Mammary epithelial cell (primary cell): ENCODE results near the gene AIPL1.

Source experiments
- EZH2 ChIP-seq: IDR thresholded peaks from 2 replicates; pipeline ENCODE4 v1.6.1; 2012; ENCODE audit warnings: low read length, inconsistent platforms, borderline replicate concordance
- TF ChIP-seq, protein P1 (sequence below), 2 donors: IDR thresholded peaks in 1 of 2; conservative IDR thresholded peaks in 1 of 2; 2 replicates each; pipeline ENCODE4 v1.5.1; 2011 to 2012; ENCODE audit warnings: inconsistent platforms in 2 of 2, low read length in 2 of 2, mild to moderate bottlenecking in 2 of 2, control low read depth in 1 of 2, low read depth in 1 of 2; ENCODE audit not compliant: insufficient read depth in 1 of 2; ENCODE audit errors: extremely low read depth in 1 of 2

DNA sequence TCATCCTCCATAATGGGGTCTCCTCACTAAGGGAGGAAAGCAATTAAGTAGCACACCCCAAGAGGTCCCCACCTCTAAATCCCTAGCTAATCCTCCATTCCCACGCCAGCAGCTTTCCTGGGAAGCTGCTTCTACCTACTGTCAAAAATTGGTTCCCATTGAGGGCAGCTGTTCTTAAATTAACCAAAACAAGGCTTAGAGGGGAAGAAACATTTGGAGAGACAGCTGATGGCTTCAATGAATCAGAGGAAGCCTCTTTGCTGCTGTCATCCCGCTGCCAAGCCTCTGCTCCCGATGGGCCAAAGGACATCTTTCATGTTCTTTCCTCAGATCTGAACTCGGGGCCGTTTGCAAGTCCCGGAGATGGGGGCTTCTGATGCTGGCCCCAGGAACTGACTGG lies 26.6 kb downstream of the AIPL1 start:
- TF ChIP-seq, protein P1, sequence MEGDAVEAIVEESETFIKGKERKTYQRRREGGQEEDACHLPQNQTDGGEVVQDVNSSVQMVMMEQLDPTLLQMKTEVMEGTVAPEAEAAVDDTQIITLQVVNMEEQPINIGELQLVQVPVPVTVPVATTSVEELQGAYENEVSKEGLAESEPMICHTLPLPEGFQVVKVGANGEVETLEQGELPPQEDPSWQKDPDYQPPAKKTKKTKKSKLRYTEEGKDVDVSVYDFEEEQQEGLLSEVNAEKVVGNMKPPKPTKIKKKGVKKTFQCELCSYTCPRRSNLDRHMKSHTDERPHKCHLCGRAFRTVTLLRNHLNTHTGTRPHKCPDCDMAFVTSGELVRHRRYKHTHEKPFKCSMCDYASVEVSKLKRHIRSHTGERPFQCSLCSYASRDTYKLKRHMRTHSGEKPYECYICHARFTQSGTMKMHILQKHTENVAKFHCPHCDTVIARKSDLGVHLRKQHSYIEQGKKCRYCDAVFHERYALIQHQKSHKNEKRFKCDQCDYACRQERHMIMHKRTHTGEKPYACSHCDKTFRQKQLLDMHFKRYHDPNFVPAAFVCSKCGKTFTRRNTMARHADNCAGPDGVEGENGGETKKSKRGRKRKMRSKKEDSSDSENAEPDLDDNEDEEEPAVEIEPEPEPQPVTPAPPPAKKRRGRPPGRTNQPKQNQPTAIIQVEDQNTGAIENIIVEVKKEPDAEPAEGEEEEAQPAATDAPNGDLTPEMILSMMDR (conservative IDR thresholded peaks at IDR 0.05 in 1 of 2, IDR thresholded peaks at IDR 0.05 in 1 of 2; ENCODE audit: extremely low read depth in 1 of 2, insufficient read depth in 1 of 2, low read depth in 1 of 2, low read length in 2 of 2), result no peak
- TF ChIP-seq EZH2, result no peak
